GM21717 (cell line): ENCODE data around the gene PCNX1.
"Not testable (repeated sequence)": the region's sequence is repeated elsewhere in the genome, so short reads cannot be mapped to it uniquely, and the experiment has no call there.

Experiments used
- ATAC-seq: cut with Tn5 transposase; IDR thresholded peaks from one replicate; pipeline ENCODE4 v1.9.1; 2021; ENCODE audit warnings: mild to moderate bottlenecking, moderate library complexity; ENCODE audit not compliant: unreplicated experiment

The PCNX1 gene

GRCh38 chr14:71143381-71144290 lies 236.4 kb downstream of the PCNX1 start:
- no peak for ATAC-seq

GRCh38 chr14:71147335-71147734 lies 240.1 kb downstream of the PCNX1 start:
- not testable (repeated sequence) for ATAC-seq

DNA sequence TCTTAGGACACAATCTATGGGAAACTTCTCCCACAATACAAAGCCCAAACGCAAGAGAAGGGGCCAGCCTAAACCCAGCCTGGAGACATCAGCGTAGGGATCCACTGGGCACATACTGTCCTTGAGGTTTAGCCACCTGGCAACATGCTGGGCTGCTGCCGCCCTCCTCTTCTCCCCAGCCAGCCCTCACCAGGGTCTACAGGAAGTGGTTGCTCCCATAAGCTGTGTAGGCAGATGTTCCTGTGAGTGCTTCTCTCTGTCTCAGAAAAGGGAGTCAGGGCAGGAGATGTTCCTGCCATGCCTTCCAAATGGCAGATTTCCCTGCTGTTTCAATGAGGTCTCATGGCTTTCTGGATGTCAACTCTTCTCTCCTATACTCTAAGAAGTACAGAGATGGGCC lies 241.4 kb downstream of the PCNX1 start:
- no peak for ATAC-seq

DNA sequence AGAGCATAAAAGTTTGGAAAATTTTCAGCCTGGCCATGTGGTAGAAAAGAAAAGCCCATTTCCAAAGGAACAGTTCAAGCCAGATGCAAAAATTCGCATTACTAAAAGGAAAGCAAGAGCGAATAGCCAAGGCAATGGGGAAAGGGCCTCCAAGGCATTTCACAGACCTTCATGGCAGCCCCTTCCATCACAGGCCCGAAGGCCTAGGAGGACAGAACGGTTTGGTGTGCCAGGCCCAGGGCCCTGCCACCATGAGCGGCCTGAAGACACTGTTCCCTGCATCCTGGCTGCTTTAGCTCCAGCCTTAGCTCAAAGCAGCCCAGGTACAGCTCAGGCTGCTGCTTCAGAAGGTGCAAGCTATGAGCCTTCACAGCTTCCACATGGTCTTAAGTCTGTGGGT lies 243.5 kb downstream of the PCNX1 start:
- ATAC-seq = no peak

- ATAC-seq = no peak
These were observed 248.5 kb downstream of the PCNX1 start for GRCh38 chr14:71155743-71156142.

DNA sequence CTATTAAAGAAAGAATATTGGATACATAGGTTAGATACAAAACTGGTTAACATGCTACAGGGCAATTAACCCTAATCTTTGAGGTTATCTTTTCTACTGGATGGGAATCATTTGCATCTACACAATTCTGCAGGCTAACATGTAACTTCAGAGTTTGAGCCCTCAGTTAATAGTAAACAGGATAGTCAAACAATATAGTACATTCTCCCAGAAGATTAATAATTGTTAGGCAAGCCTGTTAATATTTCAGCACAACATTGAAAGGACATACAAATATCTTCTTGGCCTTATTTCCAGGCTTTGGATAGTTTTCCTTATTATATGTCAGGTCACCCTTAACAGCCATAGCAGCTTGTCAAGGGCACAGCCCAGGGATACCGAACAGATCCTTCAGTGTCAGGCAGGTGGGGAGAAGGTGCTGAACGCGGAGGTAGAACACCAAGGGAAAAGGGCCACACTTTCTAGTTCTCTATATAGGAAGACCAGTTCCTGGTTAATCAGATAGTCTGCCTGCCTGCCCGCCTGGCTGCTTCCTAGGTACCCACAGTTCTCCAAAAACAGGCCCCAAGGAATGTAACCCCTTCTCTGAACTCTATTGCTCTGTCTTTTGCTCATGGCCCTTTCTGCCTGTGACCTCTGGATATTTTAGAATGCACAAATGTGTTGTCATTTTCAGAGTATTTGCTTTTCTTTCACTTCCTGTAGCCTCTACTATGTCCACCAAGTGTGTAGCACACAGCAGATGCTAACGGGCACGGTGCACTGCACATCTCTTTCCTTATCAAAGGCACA lies 256.0 kb downstream of the PCNX1 start:
- no peak for ATAC-seq

DNA sequence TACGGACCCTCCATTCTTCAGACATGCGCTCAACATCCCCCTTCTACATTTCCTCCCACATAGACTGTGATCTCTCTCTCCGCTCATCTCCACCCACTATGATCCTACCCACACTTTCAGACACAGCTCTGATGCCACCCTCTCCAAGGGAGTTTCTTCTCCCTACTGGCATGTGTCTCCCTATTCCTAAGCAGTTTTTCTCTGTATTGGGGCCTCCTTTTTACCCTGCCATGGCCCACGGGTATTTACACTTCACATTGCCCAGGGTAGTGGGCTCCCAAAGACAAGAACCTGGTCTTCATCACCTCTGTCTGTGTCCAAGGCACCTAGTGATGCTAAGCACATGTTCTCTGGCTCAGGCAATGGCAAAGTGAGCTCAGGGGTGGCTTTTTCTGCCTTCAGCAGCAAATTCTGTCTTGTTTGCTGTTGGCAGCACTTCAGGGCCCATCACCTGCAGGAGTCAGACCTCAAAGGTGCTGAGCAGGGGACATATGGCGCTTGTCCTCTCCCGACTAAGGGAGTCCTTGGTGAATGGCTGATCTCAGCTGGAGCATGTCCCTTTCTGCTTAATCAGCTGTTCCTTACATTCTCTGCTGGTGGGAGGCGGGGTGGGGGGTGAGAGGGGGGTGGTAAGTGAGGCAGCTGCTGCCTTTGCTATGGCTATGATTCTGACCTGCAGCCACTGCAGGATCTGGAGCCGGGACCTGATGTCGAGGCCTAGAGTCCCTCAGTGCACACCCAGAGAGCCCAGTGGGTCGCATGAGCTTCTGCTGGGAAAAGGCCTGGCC lies 256.8 kb downstream of the PCNX1 start:
- ATAC-seq = no peak
